ENCODE results near the gene CNTN6.
"Not testable (repeated sequence)": the region's sequence is repeated elsewhere in the genome, so short reads cannot be mapped to it uniquely, and the experiment has no call there.

The CNTN6 gene

DNA sequence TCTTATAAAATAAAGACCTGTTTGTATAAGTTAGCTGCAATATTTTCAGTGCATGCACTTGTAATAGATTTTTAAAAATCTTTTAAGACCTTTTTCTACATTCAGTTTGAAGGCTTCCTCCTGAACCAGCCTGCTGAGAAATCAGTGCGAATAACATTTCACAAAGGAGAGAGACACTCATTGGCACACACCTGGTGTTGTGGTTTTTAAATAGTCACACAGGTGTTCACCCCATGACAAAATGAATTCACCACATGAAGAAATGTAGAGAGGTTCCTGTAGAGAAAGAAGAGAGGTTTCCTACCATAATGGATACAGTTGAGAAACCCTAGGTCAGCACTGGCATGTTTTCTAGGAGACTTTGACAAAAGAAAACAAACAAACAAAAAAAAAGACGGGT lies 237.3 kb downstream of the CNTN6 start:
- no peaks in the 10 kb centered on the region for H3K9me3 ChIP-seq
- no peak overlapping the region for H3K27ac ChIP-seq
- H3K4me2 ChIP-seq, result no peak overlapping the region
- no peaks in the 10 kb centered on the region for H3K36me3 ChIP-seq
- no peak for TF ChIP-seq Cebpa-rat (IDR thresholded peaks at IDR 0.05)
- no peaks in the 10 kb centered on the region for H3K27me3 ChIP-seq
- no peak overlapping the region for H3K9ac ChIP-seq
- H3K4me3 ChIP-seq, result no peak overlapping the region
- 0 out of 2 replicates have a peak, but pooled peaks cover 8% of the 10 kb centered on the region for H3K4me1 ChIP-seq
- no peaks in the 10 kb centered on the region for H4K20me1 ChIP-seq

DNA sequence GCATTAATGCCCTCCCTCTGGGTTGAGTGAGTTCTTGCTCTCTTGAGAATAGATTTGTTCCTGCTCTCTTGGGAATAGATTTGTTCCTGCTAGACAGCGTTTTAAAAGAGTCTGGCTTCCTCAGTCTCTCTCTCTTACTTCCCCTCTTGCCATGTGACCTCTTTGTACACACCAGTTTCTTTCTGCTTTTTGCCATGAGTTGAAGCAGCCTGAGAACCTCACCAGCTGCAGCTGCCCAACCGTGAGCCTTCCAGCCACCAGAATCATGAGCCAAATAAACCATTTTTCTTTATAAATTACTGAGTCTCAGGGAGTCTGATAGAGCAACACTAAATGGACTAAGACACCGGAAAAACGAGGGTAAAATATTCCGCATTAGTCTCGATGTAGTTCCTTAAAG lies 253.6 kb downstream of the CNTN6 start:
- H3K27ac ChIP-seq, result no peak overlapping the region
- peak overlapping the region; percentile 47 for H3K4me2 ChIP-seq
- H3K9ac ChIP-seq, result no peak overlapping the region
- TF ChIP-seq Cebpa-rat (IDR thresholded peaks at IDR 0.05), result no peak
- no peaks in the 10 kb centered on the region for H4K20me1 ChIP-seq
- no peak overlapping the region for H3K4me3 ChIP-seq
- H3K27me3 ChIP-seq, result no peaks in the 10 kb centered on the region
- H3K9me3 ChIP-seq, result no peaks in the 10 kb centered on the region
- H3K36me3 ChIP-seq, result no peaks in the 10 kb centered on the region
- H3K4me1 ChIP-seq, result peaks cover 9% of the 10 kb centered on the region

DNA sequence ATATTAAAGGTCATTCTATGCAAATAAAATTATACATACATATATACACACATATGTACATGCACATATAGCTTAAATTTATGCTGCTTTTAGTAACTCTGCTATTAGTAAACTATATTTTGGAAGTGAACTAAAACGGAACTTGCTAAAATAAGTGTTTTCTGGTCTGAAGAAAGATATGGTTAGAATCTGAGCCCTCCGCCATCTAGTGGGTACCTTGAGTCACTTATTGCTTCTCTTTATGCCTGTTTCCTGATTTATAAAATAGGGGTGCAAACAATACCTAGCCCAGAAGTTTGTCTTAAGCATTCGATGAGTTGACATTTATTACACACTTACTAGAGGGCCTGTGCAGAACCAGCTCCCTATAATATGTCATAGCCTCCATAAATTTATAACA lies 255.7 kb downstream of the CNTN6 start:
- no peaks in the 10 kb centered on the region for H3K9me3 ChIP-seq
- H3K27me3 ChIP-seq, result no peaks in the 10 kb centered on the region
- peaks cover 9% of the 10 kb centered on the region for H3K4me1 ChIP-seq
- no peaks in the 10 kb centered on the region for H4K20me1 ChIP-seq
- no peaks in the 10 kb centered on the region for H3K36me3 ChIP-seq
- no peak overlapping the region for H3K4me3 ChIP-seq
- no peak overlapping the region for H3K27ac ChIP-seq
- no peak overlapping the region for H3K4me2 ChIP-seq
- H3K9ac ChIP-seq, result no peak overlapping the region
- no peak for TF ChIP-seq Cebpa-rat (IDR thresholded peaks at IDR 0.05)

DNA sequence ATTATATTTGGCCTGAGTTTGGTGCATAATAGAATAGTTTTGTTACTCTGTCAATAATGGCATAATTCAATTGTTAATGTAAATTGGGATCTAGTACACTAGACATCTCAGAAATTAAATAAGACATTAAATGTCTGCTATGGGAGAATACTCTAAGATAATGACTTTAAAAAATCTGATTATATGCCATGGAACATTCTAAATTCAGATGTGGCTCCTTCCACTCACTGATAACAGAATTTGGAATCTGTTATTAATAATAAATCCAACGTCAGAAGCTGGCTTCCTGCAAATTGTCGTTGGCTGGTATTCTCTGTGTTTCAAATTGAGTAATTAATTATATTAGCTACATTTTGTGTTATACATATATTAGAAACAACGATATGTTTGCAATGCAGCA lies 258.1 kb downstream of the CNTN6 start:
- Histone ChIP-seq H3K4me1 (peaks cover 9% of the 10 kb centered on the region), H3K9me3 (no peaks in the 10 kb centered on the region), H3K4me2 (no peak overlapping the region), H3K9ac (no peak overlapping the region), H3K27me3 (no peaks in the 10 kb centered on the region), H3K36me3 (no peaks in the 10 kb centered on the region), H3K4me3 (no peak overlapping the region), H3K27ac (no peak overlapping the region), H4K20me1 (no peaks in the 10 kb centered on the region)
- TF ChIP-seq Cebpa-rat (IDR thresholded peaks at IDR 0.05), result no peak

DNA sequence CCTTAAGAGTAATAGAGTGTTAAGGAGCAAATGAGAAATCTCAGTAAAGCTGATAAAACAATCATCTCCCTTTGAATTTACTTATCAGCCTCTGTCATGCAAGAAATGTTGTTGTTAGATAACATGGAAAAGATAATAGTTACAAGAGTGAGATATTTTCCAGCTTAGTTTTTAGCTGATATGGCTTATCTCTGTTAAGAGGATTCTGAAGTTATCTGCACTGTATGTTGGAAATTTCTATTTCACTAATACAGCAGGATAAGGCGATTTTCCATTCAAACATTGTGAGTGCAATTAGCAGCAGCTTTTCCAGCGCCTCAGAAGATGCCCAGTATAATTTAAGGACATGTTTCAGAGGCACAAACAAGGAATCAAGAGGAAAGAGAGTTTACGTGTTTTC lies 262.9 kb downstream of the CNTN6 start:
- Histone ChIP-seq H3K27ac (no peak overlapping the region), H3K36me3 (no peaks in the 10 kb centered on the region), H3K4me1 (no peaks in the 10 kb centered on the region), H4K20me1 (no peaks in the 10 kb centered on the region), H3K9ac (no peak overlapping the region), H3K4me2 (no peak overlapping the region), H3K27me3 (no peaks in the 10 kb centered on the region), H3K9me3 (no peaks in the 10 kb centered on the region), H3K4me3 (no peak overlapping the region)
- no peak for TF ChIP-seq Cebpa-rat (IDR thresholded peaks at IDR 0.05)

DNA sequence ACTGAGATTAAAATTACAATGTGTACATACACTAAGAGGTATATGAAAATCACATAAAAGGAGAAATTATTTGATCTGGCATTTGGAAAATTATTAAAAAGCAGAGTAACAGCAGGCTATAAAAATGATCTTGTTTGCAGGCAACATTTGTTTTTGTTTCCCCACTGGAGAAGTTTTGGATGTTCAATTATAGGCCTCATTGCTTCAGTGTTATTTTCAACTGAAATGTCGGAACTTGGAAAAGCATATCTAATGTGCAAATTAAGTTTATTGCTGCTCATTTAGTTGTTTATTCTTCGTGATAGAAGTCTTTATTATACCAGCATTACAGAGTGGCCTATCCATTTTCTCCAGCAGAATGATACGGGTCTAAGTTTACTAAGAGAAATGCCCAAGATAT lies 263.3 kb downstream of the CNTN6 start:
- H3K4me3 ChIP-seq, result no peak overlapping the region
- H3K4me1 ChIP-seq, result no peaks in the 10 kb centered on the region
- no peaks in the 10 kb centered on the region for H3K9me3 ChIP-seq
- H3K27ac ChIP-seq, result no peak overlapping the region
- no peaks in the 10 kb centered on the region for H4K20me1 ChIP-seq
- no peaks in the 10 kb centered on the region for H3K27me3 ChIP-seq
- TF ChIP-seq Cebpa-rat (IDR thresholded peaks at IDR 0.05), result no peak
- H3K36me3 ChIP-seq, result no peaks in the 10 kb centered on the region
- H3K9ac ChIP-seq, result no peak overlapping the region
- H3K4me2 ChIP-seq, result no peak overlapping the region

DNA sequence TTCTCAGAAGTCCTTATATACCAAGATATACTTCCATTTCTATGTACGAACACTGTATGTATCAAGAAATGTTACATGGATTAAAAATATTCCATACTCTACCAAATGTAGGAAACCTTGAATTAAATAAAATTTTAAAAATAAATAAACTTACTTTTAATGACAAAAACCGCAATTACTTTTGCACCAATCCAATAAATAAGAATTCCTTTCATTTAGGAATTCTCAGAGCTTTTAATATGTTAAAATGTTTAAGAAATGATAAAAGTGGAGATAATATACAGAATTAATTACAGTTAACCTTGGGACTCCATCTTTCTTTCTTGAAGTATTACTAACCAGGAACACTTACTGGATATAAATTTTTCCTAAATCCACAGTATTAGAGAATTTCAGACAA lies 272.7 kb downstream of the CNTN6 start:
- no peak overlapping the region for H3K27ac ChIP-seq

DNA sequence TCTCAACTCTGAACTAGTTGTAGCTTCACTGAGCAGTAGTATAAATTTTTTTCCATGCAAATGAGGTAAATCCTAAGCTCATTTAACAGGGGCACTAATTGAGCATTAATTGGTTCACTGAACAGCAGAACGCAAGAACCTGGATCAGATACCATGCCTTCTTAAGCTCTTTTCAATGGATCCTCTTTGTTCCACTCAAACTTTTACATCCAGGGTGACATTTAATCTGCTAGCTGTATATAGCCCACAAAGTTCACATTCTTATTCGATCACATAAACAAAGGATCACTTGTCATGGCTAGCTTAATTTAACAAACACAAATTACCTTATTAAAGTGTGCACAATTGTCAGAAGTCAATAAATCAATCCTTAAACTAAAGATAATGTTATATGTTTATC lies 281.6 kb downstream of the CNTN6 start:
- Histone ChIP-seq H3K9ac (no peak overlapping the region), H3K36me3 (no peaks in the 10 kb centered on the region)
- no peak for TF ChIP-seq Cebpa-rat (IDR thresholded peaks at IDR 0.05)

More for the DNA sequence above, 272.7 kb downstream of the CNTN6 start:
- H3K27me3 ChIP-seq, result no peaks in the 10 kb centered on the region
- H3K4me1 ChIP-seq, result no peaks in the 10 kb centered on the region
- H3K4me3 ChIP-seq, result no peak overlapping the region
- no peaks in the 10 kb centered on the region for H3K9me3 ChIP-seq
- TF ChIP-seq Cebpa-rat (IDR thresholded peaks at IDR 0.05), result no peak
- H4K20me1 ChIP-seq, result no peaks in the 10 kb centered on the region
- H3K9ac ChIP-seq, result no peak overlapping the region
- H3K4me2 ChIP-seq, result no peak overlapping the region
- no peaks in the 10 kb centered on the region for H3K36me3 ChIP-seq

DNA sequence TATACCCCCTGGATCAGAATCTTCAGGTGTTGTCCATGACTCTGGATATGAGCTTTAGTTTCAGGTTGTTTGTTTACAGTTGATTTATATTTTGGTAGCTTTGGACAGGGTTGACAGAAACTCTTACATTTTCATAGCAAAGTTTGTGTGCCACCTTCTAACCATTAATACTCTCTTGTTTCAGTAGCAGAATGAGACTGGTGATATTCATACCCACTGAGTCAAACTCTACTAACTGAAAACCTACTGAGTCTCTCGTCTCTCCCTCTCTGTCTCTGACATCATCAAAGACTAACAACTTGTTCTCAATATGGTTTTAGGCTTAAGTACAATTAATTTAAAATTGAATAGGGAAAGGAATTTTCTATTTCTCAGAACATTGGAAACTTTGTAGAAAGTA lies 282.3 kb downstream of the CNTN6 start:
- H3K36me3 ChIP-seq, result no peaks in the 10 kb centered on the region
- H3K27me3 ChIP-seq, result no peaks in the 10 kb centered on the region
- H3K4me1 ChIP-seq, result no peaks in the 10 kb centered on the region
- H3K27ac ChIP-seq, result no peak overlapping the region
- H3K9ac ChIP-seq, result no peak overlapping the region
- no peak overlapping the region for H3K4me2 ChIP-seq
- no peaks in the 10 kb centered on the region for H3K9me3 ChIP-seq
- no peak for TF ChIP-seq Cebpa-rat (IDR thresholded peaks at IDR 0.05)
- no peaks in the 10 kb centered on the region for H4K20me1 ChIP-seq
- no peak overlapping the region for H3K4me3 ChIP-seq

More for the DNA sequence above, 281.6 kb downstream of the CNTN6 start:
- no peaks in the 10 kb centered on the region for H4K20me1 ChIP-seq
- no peaks in the 10 kb centered on the region for H3K9me3 ChIP-seq
- H3K4me3 ChIP-seq, result no peak overlapping the region
- H3K4me1 ChIP-seq, result no peaks in the 10 kb centered on the region
- H3K27me3 ChIP-seq, result no peaks in the 10 kb centered on the region
- no peak overlapping the region for H3K4me2 ChIP-seq
- H3K27ac ChIP-seq, result no peak overlapping the region

DNA sequence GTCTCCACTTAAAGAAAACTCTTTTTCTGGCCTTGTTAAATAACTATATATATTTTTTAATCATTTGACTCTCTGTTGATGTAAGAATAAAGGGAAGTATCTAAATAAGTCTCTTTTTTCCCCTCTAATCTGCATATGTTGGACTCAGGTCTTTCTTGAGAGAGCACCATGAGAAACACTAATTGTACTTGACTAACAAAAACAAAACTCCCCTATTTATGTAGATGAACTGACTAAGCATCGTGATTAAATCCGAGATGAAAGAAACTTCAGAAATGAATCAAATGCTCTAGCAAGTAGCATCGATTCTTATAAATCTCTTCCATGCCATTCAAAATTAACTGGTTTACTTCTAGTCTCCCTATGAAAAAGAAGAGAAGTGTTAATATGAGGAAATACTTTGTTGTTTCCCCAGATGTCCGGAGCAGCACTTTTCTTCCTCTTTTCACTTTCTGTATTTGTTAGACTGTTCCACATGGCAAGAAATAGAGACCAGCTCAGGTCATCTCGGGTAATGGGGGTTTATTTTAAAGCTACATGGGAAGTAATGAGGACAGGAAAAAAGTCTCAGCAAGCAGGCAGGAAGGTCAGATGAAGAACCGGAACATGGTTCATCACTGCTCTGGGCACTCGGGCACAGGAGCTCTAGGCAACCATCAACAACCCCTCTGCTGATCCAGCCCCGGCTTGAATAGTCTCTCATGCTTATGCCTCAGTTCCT lies 288.3 kb downstream of the CNTN6 start:
- Histone ChIP-seq H3K4me2 (peak overlapping the region; percentile 29), H3K27me3 (no peaks in the 10 kb centered on the region), H3K4me3 (no peak overlapping the region), H3K9me3 (no peaks in the 10 kb centered on the region), H3K27ac (no peak overlapping the region; the same call in 1 of the 2 replicates), H4K20me1 (no peaks in the 10 kb centered on the region), H3K9ac (no peak overlapping the region), H3K36me3 (no peaks in the 10 kb centered on the region), H3K4me1 (peaks cover 14% of the 10 kb centered on the region)
- no peak for TF ChIP-seq Cebpa-rat (IDR thresholded peaks at IDR 0.05)

DNA sequence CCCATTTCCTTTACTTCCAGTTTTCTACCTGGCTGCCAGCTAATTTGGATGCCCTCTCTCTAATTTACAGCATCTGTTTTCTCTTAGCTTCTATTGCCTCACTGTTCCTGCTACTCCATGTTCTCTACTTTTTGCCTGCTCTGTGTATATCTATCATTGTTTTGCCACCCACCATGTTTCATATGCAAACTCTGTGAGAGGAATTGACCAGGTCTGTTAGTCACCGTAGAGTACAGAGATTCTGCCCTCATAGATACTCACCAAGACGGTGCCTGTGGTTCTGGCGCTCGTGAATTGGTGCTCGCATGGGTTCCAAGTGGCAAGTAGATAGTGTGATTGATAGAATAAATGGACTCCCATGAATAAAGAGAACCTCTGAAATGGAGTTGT lies 288.8 kb downstream of the CNTN6 start:
- TF ChIP-seq Cebpa-rat (IDR thresholded peaks at IDR 0.05), result no peak
- Histone ChIP-seq H3K27me3 (no peaks in the 10 kb centered on the region), H3K4me3 (no peak overlapping the region), H3K27ac (no peak overlapping the region; the same call in 1 of the 2 replicates), H3K9me3 (no peaks in the 10 kb centered on the region), H3K9ac (no peak overlapping the region), H3K4me2 (peak overlapping the region; percentile 29; the same call in 1 of the 2 replicates), H3K4me1 (peaks cover 14% of the 10 kb centered on the region), H4K20me1 (no peaks in the 10 kb centered on the region), H3K36me3 (no peaks in the 10 kb centered on the region)

DNA sequence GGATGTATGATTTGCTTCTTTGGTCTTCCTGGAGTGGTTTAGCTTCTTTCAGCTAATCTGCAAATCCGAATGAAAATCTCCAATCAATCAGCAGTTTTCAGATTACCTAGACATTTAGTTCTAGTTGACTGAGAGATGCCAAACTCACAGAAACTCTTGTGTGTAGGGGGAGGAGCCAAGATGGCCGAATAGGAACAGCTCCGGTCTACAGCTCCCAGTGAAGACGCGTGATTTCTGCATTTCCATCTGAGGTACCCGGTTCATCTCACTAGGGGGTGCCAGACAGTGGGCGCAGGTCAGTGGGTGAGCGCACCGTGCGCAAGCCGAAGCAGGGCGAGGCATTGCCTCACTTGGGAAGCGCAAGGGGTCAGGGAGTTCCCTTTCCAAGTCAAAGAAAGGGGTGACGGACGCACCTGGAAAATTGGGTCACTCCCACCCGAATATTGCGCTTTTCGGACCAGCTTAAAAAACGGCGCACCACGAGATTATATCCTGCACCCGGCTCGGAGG lies 294.6 kb downstream of the CNTN6 start:
- H3K27ac ChIP-seq, H3K4me3 ChIP-seq, H4K20me1 ChIP-seq, H3K9me3 ChIP-seq, H3K27me3 ChIP-seq, H3K4me2 ChIP-seq, H3K4me1 ChIP-seq, H3K9ac ChIP-seq, H3K36me3 ChIP-seq: not testable (repeated sequence)

All from BLaER1 (cell line).